HepG2 (cell line): Measurements from ENCODE around the gene PRSS53. TPM values are rescaled to one million over a fixed set of nuclear protein-coding genes. Genes with fewer than 3 reads are reported as not detected.

Source experiments
- MIER3 ChIP-seq: IDR thresholded peaks from 2 replicates; pipeline ENCODE4 v1.6.1; 2016; ENCODE audit warnings: missing compliant biosample characterization, borderline replicate concordance
- POLR2A ChIP-seq, 2 experiments: IDR thresholded peaks; 2 replicates each; pipeline ENCODE4 v1.6.1; 2011; ENCODE audit warnings: low read depth in 2 of 2, low read length in 2 of 2, mild to moderate bottlenecking in 1 of 2, moderate library complexity in 1 of 2; ENCODE audit not compliant: insufficient read depth in 1 of 2
- RBFOX2 ChIP-seq: fragments of 200-400 bp; formaldehyde crosslinking; IDR thresholded peaks from 2 replicates; pipeline ENCODE4 v1.6.1; 2017; ENCODE audit warnings: low read depth, mild to moderate bottlenecking, low read length
- RFX1 ChIP-seq: fragments of 450-650 bp; IDR thresholded peaks from 2 replicates; pipeline ENCODE4 v1.6.1; 2017
- TRIM24 ChIP-seq: sonication (generic); formaldehyde crosslinking; IDR thresholded peaks from 2 replicates; pipeline ENCODE4 v1.8.0; 2022; ENCODE audit warnings: mild to moderate bottlenecking, missing genetic modification reagents
- ZNF160 ChIP-seq: sonication (generic); formaldehyde crosslinking; IDR thresholded peaks from 2 replicates; pipeline ENCODE4 v1.8.0; 2022; ENCODE audit warnings: mild to moderate bottlenecking, inconsistent platforms, missing genetic modification reagents
- ZNF770 ChIP-seq: sonication (generic); formaldehyde crosslinking; IDR thresholded peaks from 2 replicates; pipeline ENCODE4 v1.5.0; 2020; ENCODE audit warnings: mild to moderate bottlenecking, missing genetic modification reagents
- polyA plus RNA-seq, 8 experiments: library from polyadenylated mRNA; depleted of rRNA in 3 of 8; stranded (reverse) in 7 of 8; unstranded in 1 of 8; fragments of >200 nt; fragmentation: Illumina TruSeq in 4 of 8; extraction: Trizol in 4 of 8; gene quantifications; 2 replicates each; pipeline versions ENCODE4 v1.2.1 to v1.2.3, GENCODE V29; 2011 to 2016; ENCODE audit warnings: low read depth in 4 of 8, missing spikeins in 1 of 8, mixed read lengths in 1 of 8; ENCODE audit not compliant: insufficient read depth in 1 of 8
- total RNA-seq, 5 experiments: library from RNA; depleted of rRNA; stranded (reverse); fragments of >200 nt; fragmentation: Illumina TruSeq; extraction: Trizol; gene quantifications; 2 replicates each; pipeline ENCODE4 v1.2.3, GENCODE V29; 2016; ENCODE audit warnings: low read depth in 1 of 5
- TF ChIP-seq, protein P1 (sequence below), 2 experiments: fragments of 450-650 bp in 1 of 2; sonication (generic) in 1 of 2; formaldehyde crosslinking in 1 of 2; IDR thresholded peaks; 2 replicates each; pipeline versions ENCODE4 v1.6.1 to v1.8.0; 2016 to 2022; ENCODE audit warnings: antibody characterized with exemption in 1 of 2, mild to moderate bottlenecking in 1 of 2, missing genetic modification reagents in 1 of 2
- TF ChIP-seq, protein P2 (sequence below): sonication (generic); formaldehyde crosslinking; IDR thresholded peaks from 2 replicates; pipeline ENCODE4 v1.4.0; 2020; ENCODE audit warnings: mild to moderate bottlenecking, missing genetic modification reagents
- TF ChIP-seq, protein P3 (sequence below): IDR thresholded peaks from 2 replicates; pipeline ENCODE4 v1.6.1; 2016; ENCODE audit warnings: missing genetic modification reagents, missing compliant biosample characterization
- TF ChIP-seq, protein P4 (sequence below): sonication (generic); formaldehyde crosslinking; IDR thresholded peaks from 2 replicates; pipeline ENCODE4 v1.5.1; 2020; ENCODE audit warnings: missing genetic modification reagents, mild to moderate bottlenecking, borderline replicate concordance

PRSS53 gene
- total and polyA plus RNA-seq, 2 of the 13 experiments (the other 11 are each of a cell fraction or from before 2014, with no cell fraction given): 2.2 to 7.4 TPM

DNA sequence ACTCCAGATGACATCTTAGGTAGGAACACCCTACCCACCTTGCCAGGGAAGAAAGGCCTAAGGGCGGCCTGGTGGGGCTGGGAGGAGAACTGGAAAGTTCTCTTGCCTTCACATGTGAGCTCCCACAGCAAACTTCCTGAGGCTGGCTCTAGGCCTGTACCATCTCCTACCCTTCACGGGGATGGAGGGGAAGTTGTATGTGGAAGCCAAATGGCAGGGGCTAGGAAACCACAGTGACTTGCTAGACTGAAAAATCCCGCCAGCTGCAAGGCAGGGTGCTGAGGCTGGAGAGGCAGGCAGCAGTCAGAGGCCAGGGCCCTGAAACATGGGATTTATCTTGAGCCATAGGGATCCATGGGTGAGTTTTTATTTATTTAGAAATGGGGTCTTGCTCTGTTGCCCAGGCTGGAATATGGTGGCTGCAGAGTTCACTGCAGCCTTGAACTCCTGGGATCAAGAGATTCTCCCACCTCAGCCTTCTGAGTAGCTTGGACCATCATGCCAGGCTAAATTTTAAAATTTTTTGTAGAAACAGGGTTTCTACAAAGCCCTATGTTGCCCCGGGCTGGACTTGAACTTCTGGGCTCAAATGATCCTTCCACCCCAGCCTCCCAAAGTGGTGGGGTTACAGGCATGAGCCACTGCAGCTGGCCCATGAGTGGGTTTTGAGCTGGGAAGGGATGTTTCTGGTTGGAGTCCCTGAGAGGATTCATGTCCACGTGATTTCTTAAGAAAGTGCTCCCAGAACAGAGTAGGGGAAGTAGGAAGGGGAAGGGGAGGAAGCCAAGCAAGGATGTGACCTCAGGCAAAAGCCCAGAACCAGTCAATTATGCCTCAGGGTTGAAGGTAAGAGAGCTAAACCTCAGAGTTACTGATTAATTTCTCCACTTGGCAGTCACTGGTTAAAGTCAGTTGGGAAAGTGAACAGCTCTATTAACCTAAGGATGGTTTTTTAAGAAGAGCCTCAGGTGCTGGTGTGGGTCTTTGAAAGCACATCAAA, 24.7 kb upstream of the PRSS53 start (continued):
- TF ChIP-seq, protein P1, sequence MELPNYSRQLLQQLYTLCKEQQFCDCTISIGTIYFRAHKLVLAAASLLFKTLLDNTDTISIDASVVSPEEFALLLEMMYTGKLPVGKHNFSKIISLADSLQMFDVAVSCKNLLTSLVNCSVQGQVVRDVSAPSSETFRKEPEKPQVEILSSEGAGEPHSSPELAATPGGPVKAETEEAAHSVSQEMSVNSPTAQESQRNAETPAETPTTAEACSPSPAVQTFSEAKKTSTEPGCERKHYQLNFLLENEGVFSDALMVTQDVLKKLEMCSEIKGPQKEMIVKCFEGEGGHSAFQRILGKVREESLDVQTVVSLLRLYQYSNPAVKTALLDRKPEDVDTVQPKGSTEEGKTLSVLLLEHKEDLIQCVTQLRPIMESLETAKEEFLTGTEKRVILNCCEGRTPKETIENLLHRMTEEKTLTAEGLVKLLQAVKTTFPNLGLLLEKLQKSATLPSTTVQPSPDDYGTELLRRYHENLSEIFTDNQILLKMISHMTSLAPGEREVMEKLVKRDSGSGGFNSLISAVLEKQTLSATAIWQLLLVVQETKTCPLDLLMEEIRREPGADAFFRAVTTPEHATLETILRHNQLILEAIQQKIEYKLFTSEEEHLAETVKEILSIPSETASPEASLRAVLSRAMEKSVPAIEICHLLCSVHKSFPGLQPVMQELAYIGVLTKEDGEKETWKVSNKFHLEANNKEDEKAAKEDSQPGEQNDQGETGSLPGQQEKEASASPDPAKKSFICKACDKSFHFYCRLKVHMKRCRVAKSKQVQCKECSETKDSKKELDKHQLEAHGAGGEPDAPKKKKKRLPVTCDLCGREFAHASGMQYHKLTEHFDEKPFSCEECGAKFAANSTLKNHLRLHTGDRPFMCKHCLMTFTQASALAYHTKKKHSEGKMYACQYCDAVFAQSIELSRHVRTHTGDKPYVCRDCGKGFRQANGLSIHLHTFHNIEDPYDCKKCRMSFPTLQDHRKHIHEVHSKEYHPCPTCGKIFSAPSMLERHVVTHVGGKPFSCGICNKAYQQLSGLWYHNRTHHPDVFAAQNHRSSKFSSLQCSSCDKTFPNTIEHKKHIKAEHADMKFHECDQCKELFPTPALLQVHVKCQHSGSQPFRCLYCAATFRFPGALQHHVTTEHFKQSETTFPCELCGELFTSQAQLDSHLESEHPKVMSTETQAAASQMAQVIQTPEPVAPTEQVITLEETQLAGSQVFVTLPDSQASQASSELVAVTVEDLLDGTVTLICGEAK (IDR thresholded peaks at IDR 0.05): no peak
- TF ChIP-seq, protein P1 (CRISPR knock-in tag; IDR thresholded peaks at IDR 0.05): no peak
- no peak for TF ChIP-seq MIER3 (CRISPR knock-in tag)
- TF ChIP-seq, protein P2, sequence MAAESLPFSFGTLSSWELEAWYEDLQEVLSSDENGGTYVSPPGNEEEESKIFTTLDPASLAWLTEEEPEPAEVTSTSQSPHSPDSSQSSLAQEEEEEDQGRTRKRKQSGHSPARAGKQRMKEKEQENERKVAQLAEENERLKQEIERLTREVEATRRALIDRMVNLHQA: no peak
- TF ChIP-seq POLR2A (IDR thresholded peaks at IDR 0.05; ENCODE audit: insufficient read depth in 1 of 2, low read depth in 2 of 2, low read length in 2 of 2): peak in 1 of 2 experiments; percentile 43; a peak in 1 of 4 replicates
- TF ChIP-seq ZNF770 (CRISPR knock-in tag): peak; percentile 28
- TF ChIP-seq, protein P3, sequence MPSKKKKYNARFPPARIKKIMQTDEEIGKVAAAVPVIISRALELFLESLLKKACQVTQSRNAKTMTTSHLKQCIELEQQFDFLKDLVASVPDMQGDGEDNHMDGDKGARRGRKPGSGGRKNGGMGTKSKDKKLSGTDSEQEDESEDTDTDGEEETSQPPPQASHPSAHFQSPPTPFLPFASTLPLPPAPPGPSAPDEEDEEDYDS (CRISPR knock-in tag): 0 out of 2 replicates have a peak, but pooled peaks have one; percentile 40
- no peak for TF ChIP-seq RFX1
- TF ChIP-seq, protein P4, sequence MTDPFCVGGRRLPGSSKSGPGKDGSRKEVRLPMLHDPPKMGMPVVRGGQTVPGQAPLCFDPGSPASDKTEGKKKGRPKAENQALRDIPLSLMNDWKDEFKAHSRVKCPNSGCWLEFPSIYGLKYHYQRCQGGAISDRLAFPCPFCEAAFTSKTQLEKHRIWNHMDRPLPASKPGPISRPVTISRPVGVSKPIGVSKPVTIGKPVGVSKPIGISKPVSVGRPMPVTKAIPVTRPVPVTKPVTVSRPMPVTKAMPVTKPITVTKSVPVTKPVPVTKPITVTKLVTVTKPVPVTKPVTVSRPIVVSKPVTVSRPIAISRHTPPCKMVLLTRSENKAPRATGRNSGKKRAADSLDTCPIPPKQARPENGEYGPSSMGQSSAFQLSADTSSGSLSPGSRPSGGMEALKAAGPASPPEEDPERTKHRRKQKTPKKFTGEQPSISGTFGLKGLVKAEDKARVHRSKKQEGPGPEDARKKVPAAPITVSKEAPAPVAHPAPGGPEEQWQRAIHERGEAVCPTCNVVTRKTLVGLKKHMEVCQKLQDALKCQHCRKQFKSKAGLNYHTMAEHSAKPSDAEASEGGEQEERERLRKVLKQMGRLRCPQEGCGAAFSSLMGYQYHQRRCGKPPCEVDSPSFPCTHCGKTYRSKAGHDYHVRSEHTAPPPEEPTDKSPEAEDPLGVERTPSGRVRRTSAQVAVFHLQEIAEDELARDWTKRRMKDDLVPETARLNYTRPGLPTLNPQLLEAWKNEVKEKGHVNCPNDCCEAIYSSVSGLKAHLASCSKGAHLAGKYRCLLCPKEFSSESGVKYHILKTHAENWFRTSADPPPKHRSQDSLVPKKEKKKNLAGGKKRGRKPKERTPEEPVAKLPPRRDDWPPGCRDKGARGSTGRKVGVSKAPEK (CRISPR knock-in tag): no peak
- TF ChIP-seq TRIM24: no peak
- peak; percentile 22; the same call in 1 of the 2 replicates for TF ChIP-seq RBFOX2
- TF ChIP-seq ZNF160 (CRISPR knock-in tag): no peak
